Endothelial cell of umbilical vein (primary cell): Measurements from ENCODE around the gene HCRT. TPM values are rescaled to one million over a fixed set of nuclear protein-coding genes. Genes with fewer than 3 reads are reported as not detected.

ENCODE experiments used
- BruUV-seq: library from RNA; stranded (reverse); fragments of 400-500 nt; replicated peaks from 2 replicates; lab custom pipeline; 2021; lab: Mats Ljungman, UMichigan
- CTCF ChIA-PET: fragments of 300-600, 350-600 bp; sonication (Branson Sonifier 250); formaldehyde crosslinking; loops from one replicate; lab custom pipeline; 2021; ENCODE audit warnings: antibody characterized with exemption, inconsistent platforms; lab: Charles Lee
- POLR2A ChIA-PET: fragments of 300-600, 350-600 bp; sonication (Branson Sonifier 250); formaldehyde crosslinking; loops from one replicate; lab custom pipeline; 2021; ENCODE audit warnings: antibody characterized with exemption, inconsistent platforms; lab: Charles Lee
- DNase-seq: peaks from one replicate; pipeline ENCODE4 v3.0.0-alpha.2; 2011; ENCODE audit warnings: low read depth, low spot score
- FAIRE-seq: peaks from 2 replicates; lab custom pipeline; 2011; peaks lifted over from hg19 to GRCh38; lab: Jason Lieb, UNC
- H2AFZ ChIP-seq: 2 replicates; pipeline ENCODE4 v1.6.0; 2012; ENCODE audit warnings: low read depth, low read length, control low read depth, inconsistent platforms
- H3K27ac ChIP-seq: 2 replicates; pipeline ENCODE4 v1.5.1; 2011; ENCODE audit warnings: low read depth, mild to moderate bottlenecking, control low read depth, low read length, moderate library complexity; ENCODE audit not compliant: insufficient read depth
- H3K27me3 ChIP-seq, 2 experiments: 2 replicates each; pipeline versions ENCODE4 v1.6.0 to v1.6.1; 2011; ENCODE audit warnings: low read length in 2 of 2, mixed read lengths in 1 of 2; ENCODE audit not compliant: control insufficient read depth in 2 of 2, insufficient read depth in 2 of 2
- H3K36me3 ChIP-seq, 2 experiments: 2 replicates in 1 of 2; 3 replicates in 1 of 2; pipeline ENCODE4 v1.5.1; 2011; ENCODE audit warnings: low read length in 2 of 2, mild to moderate bottlenecking in 1 of 2, moderate library complexity in 1 of 2; ENCODE audit not compliant: control insufficient read depth in 2 of 2, insufficient read depth in 2 of 2; ENCODE audit errors: extremely low read depth in 1 of 2
- H3K4me1 ChIP-seq: 3 replicates; pipeline ENCODE4 v1.5.1; 2011; ENCODE audit warnings: mild to moderate bottlenecking, low read length; ENCODE audit not compliant: control insufficient read depth, insufficient read depth; ENCODE audit errors: extremely low read depth
- H3K4me2 ChIP-seq: 2 replicates; pipeline ENCODE4 v1.6.1; 2011; ENCODE audit warnings: low read length, control low read depth, mixed read lengths; ENCODE audit not compliant: insufficient read depth
- H3K4me3 ChIP-seq, 3 experiments: fragments of 200-600 bp in 1 of 3; sonication (generic), shearing (Covaris generic) in 1 of 3; replicated peaks in 1 of 3; 2 replicates each; pipeline ENCODE4 v1.5.1; 2011 to 2016; ENCODE audit warnings: control low read depth in 3 of 3, low read length in 3 of 3, mild to moderate bottlenecking in 2 of 3, inconsistent platforms in 1 of 3, low read depth in 1 of 3, moderate library complexity in 1 of 3; ENCODE audit not compliant: insufficient read depth in 1 of 3
- H3K79me2 ChIP-seq: 2 replicates; pipeline ENCODE4 v1.6.0; 2012; ENCODE audit warnings: low read length, inconsistent platforms; ENCODE audit not compliant: control insufficient read depth, insufficient read depth
- H3K9ac ChIP-seq: replicated peaks from 2 replicates; pipeline ENCODE3; 2011; ENCODE audit warnings: low read length, control low read depth; ENCODE audit not compliant: insufficient read depth; ENCODE audit errors: extremely low read depth
- H3K9me1 ChIP-seq: replicated peaks from 3 replicates; pipeline ENCODE4 v1.6.0; 2011; ENCODE audit warnings: mild to moderate bottlenecking, low read length; ENCODE audit not compliant: control insufficient read depth, insufficient read depth; ENCODE audit errors: extremely low read depth
- H3K9me3 ChIP-seq: replicated peaks from 2 replicates; pipeline ENCODE4 v1.5.1; 2012; ENCODE audit warnings: low read length, inconsistent platforms; ENCODE audit not compliant: control insufficient read depth, insufficient read depth
- H4K20me1 ChIP-seq: replicated peaks from 2 replicates; pipeline ENCODE3; 2011; ENCODE audit warnings: mild to moderate bottlenecking, low read length; ENCODE audit not compliant: control insufficient read depth, insufficient read depth; ENCODE audit errors: extremely low read depth
- CTCF ChIP-seq, 2 donors: IDR thresholded peaks; 1 replicate in 1 of 2; 2 replicates in 1 of 2; pipeline ENCODE4 v1.5.1; 2011; ENCODE audit warnings: low read length in 2 of 2, mild to moderate bottlenecking in 2 of 2, moderate library complexity in 2 of 2, control low read depth in 1 of 2, inconsistent platforms in 1 of 2, low read depth in 1 of 2; ENCODE audit not compliant: insufficient read depth in 1 of 2; ENCODE audit errors: extremely low read depth in 1 of 2
- EZH2 ChIP-seq: IDR thresholded peaks from 2 replicates; pipeline ENCODE4 v1.6.1; 2012; ENCODE audit warnings: borderline replicate concordance, low read depth, mild to moderate bottlenecking, moderate library complexity, low read length, inconsistent platforms; ENCODE audit not compliant: severe bottlenecking
- FOS ChIP-seq: IDR thresholded peaks from 2 replicates; pipeline ENCODE4 v1.6.1; 2011; ENCODE audit warnings: mild to moderate bottlenecking, low read length, moderate library complexity, borderline replicate concordance; ENCODE audit not compliant: insufficient read depth
- GATA2 ChIP-seq: IDR thresholded peaks from 2 replicates; pipeline ENCODE4 v1.7.0; 2011; ENCODE audit warnings: low read depth, mild to moderate bottlenecking, moderate library complexity, mixed read lengths, low read length; ENCODE audit not compliant: insufficient read length, insufficient read depth
- JUN ChIP-seq: IDR thresholded peaks from 2 replicates; pipeline ENCODE4 v1.6.1; 2011; ENCODE audit warnings: borderline replicate concordance, low read depth; ENCODE audit not compliant: insufficient read length, insufficient read depth
- MAX ChIP-seq: IDR thresholded peaks from 2 replicates; pipeline ENCODE4 v1.6.1; 2011; ENCODE audit not compliant: insufficient read depth, insufficient read length
- MYC ChIP-seq: IDR thresholded peaks from one replicate; pipeline ENCODE4 v1.6.1; 2011; ENCODE audit warnings: mild to moderate bottlenecking, low read depth, low read length
- POLR2A ChIP-seq: IDR thresholded peaks from 2 replicates; pipeline ENCODE4 v1.6.1; 2012; ENCODE audit warnings: low read depth, mild to moderate bottlenecking, control low read depth, low read length
- POLR2AphosphoS5 ChIP-seq: IDR thresholded peaks from 2 replicates; pipeline ENCODE4 v1.6.1; 2012; ENCODE audit warnings: low read depth, mild to moderate bottlenecking, control low read depth, low read length, moderate library complexity; ENCODE audit not compliant: insufficient read depth
- dilution Hi-C: fragments of 300-500 bp; cut with MboI; formaldehyde crosslinking; loops from one replicate; pipeline ENCODE4 v1.15.0; 2019; ENCODE audit warnings: low sequenced_read_pairs; ENCODE audit not compliant: extremely low pct_ligation_motif_present
- intact Hi-C: fragments of 100-400 bp; cut with micrococcal nuclease; formaldehyde crosslinking; loops from one replicate; pipeline ENCODE4 v1.10.0; 2022
- polyA plus RNA-seq, 4 experiments: library from polyadenylated mRNA; depleted of rRNA in 3 of 4; stranded (reverse) in 3 of 4; unstranded in 1 of 4; fragments of >200 nt; gene quantifications; 2 replicates each; pipeline versions ENCODE4 v1.2.1 to v1.2.3, GENCODE V29; 2011 to 2012; ENCODE audit warnings: missing spikeins in 1 of 4
- total RNA-seq: library from RNA; stranded (reverse); gene quantifications from 2 replicates; pipeline ENCODE4 v1.2.3, GENCODE V29; 2021

The HCRT gene
- total and polyA plus RNA-seq, 2 donors (not counting 3 experiments of a cell fraction or from before 2014, with no cell fraction given) = not detected

GRCh38 chr17:42174126-42174783, 11.0 kb downstream of the HCRT start:
- H3K9me1 ChIP-seq = no peaks in the 10 kb centered on the region
- no peak for TF ChIP-seq MYC
- TF ChIP-seq CTCF (IDR thresholded peaks at IDR 0.05; ENCODE audit: extremely low read depth in 1 of 2, insufficient read depth in 1 of 2, low read depth in 1 of 2, low read length in 2 of 2) = no peak
- TF ChIP-seq POLR2A = no peak
- TF ChIP-seq FOS = no peak
- no peak for TF ChIP-seq GATA2
- no peak for TF ChIP-seq MAX
- no peak for TF ChIP-seq JUN
- no peak for TF ChIP-seq POLR2AphosphoS5
- no peak for TF ChIP-seq EZH2
- H2AFZ ChIP-seq = no peak overlapping the region
- H3K4me3 ChIP-seq = no peak overlapping the region
- DNase-seq = no peak
- dilution Hi-C loops = no loop called here
- intact Hi-C loops = no loop called here
- ChIA-PET POLR2A (no interaction called here), CTCF (interaction anchor here (1.2 kb wide), 1 partner anchor 48 kb away, joined by 3 read pairs; no protein-coding TSS in a partner anchor)
- H3K79me2 ChIP-seq = no peaks in the 10 kb centered on the region
- H3K36me3 ChIP-seq = no peaks in the 10 kb centered on the region
- no peak overlapping the region for H3K4me2 ChIP-seq
- no peak for FAIRE-seq
- no peak overlapping the region for H3K9ac ChIP-seq
- H3K4me1 ChIP-seq = no peaks in the 10 kb centered on the region
- peaks cover 0 to 6% of the 10 kb centered on the region in 2 experiments for H3K27me3 ChIP-seq
- no peaks in the 10 kb centered on the region for H4K20me1 ChIP-seq
- no peak overlapping the region for H3K27ac ChIP-seq
- no peaks in the 10 kb centered on the region for H3K9me3 ChIP-seq
- BruUV-seq = no TSS peak
